HepG2 (cell line): ENCODE results near the gene RLN3.

Source experiments
- CHD2 ChIP-seq: IDR thresholded peaks from 2 replicates; pipeline ENCODE4 v1.6.1; 2011; ENCODE audit warnings: low read depth, low read length, improper control_type of control experiment
- HDAC1 ChIP-seq: sonication (generic); formaldehyde crosslinking; IDR thresholded peaks from 2 replicates; pipeline ENCODE4 v1.5.1; 2020; ENCODE audit warnings: mild to moderate bottlenecking, missing genetic modification reagents
- TCF7 ChIP-seq: sonication (generic); IDR thresholded peaks from 2 replicates; pipeline ENCODE4 v1.6.1; 2016; ENCODE audit warnings: antibody characterized with exemption, low read depth

DNA sequence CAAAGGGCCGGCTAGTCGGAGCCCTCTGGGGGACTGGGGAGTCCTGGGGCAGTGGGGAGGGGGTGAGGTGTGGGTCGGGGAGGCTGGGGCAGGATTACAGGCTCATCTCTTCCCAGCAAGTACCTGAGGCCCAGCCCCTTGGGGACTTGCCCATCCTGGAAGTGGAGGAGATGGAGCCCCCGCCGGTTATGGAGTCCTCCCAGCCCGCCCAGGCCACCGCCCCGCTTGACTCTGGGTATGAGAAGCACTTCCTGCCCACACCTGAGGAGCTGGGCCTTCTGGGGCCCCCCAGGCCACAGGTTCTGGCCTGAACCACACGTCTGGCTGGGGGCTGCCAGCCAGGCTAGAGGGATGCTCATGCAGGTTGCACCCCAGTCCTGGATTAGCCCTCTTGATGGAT is 24.0 kb downstream of the RLN3 start:
- TF ChIP-seq TCF7 (no peak), HDAC1 (no peak), CHD2 (no peak)
